GM18507 (cell line): ENCODE measurements around the gene GORASP1.
A peak's percentile ranks its signal among the peaks of the same experiment; 100 is the strongest.

ENCODE experiments used
- DNase-seq: peaks from one replicate; pipeline ENCODE4 v3.0.0; 2011; ENCODE audit warnings: low read depth; ENCODE audit not compliant: insufficient read length; ENCODE audit errors: extremely low spot score
- FAIRE-seq: peaks from 2 replicates; lab custom pipeline; 2011; peaks lifted over from hg19 to GRCh38; lab: Jason Lieb, UNC

GORASP1 gene

GRCh38 chr3:39127269-39127907 lies 20.0 kb upstream of the GORASP1 start:
- DNase-seq = no peak
- FAIRE-seq = no peak

DNA sequence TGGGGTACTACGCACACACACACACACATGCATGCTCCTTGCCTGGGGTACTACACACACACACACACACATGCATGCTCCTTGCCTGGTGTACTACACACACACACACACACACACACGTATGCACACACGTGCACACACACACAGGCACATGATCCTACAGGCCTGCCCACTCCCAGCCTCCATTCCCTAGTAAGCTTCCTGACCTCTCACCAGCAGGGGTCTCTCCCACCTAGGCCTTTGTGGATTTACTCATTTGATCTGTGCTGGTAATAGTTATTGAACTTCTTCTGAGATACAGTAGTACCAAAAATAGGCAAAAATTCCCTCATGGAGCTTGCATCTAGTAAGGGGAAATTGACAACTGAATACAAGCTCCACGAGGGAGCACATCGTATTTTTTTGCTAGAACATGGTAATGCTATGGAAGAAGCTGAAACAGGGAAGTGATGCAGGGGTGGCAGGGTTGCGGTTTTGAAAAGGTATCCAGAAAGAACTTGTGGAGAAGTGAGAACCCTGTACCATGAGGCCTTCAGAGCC lies 19.2 kb upstream of the GORASP1 start:
- DNase-seq (no peak), FAIRE-seq (peak; percentile 29)

GRCh38 chr3:39125841-39126500 lies 18.5 kb upstream of the GORASP1 start:
- no peak for FAIRE-seq
- DNase-seq = no peak

DNA sequence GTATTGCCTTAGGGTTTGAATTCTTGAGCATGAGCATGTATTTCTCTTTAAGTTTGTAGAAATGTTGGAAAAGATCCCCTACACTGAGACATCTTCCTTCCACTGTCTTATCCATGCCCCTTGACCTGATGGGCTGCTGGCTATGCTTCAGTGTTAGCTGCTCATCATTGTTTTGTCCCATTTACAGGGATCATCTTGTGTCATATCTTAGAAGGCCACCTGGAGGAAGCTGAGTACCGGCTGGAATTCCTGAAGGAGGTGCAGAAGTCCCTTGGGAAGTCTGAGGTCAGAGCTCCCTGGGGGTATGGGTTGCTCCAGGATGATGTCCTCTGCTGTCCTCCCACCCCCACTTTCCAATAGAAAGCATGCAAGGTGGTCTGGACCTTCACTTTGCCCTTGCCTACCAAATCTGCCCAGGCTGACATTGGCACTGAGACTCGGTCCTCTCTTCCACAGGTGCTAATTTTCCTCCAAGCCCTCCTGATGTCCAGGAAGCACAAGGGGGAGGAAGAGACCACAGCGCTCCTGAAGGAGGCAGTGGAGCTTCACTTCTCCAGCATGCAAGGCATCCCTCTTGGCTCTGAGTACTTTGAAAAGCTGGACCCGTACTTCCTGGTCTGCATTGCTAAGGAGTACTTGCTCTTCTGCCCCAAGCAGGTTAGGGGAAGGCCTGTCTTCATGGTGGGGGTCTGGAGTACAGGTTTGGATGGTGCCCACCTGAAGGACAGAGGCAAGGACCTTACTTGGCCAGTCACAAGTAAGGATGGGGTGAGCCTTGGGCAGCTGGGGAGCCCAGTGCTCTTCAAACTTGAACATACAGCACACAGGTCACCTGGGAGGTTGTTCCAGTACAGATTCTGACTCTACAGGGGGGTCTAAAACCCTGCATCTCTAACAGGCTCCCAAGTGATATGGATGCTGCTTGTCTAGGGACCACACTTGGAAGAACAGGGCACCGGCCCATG lies 17.7 kb upstream of the GORASP1 start:
- FAIRE-seq = no peak
- DNase-seq = no peak

GRCh38 chr3:39122813-39123212 lies 15.4 kb upstream of the GORASP1 start:
- DNase-seq (no peak), FAIRE-seq (peak; percentile 53)

- no peak for FAIRE-seq
- no peak for DNase-seq
Measured at GRCh38 chr3:39121621-39122020, 14.2 kb upstream of the GORASP1 start.

DNA sequence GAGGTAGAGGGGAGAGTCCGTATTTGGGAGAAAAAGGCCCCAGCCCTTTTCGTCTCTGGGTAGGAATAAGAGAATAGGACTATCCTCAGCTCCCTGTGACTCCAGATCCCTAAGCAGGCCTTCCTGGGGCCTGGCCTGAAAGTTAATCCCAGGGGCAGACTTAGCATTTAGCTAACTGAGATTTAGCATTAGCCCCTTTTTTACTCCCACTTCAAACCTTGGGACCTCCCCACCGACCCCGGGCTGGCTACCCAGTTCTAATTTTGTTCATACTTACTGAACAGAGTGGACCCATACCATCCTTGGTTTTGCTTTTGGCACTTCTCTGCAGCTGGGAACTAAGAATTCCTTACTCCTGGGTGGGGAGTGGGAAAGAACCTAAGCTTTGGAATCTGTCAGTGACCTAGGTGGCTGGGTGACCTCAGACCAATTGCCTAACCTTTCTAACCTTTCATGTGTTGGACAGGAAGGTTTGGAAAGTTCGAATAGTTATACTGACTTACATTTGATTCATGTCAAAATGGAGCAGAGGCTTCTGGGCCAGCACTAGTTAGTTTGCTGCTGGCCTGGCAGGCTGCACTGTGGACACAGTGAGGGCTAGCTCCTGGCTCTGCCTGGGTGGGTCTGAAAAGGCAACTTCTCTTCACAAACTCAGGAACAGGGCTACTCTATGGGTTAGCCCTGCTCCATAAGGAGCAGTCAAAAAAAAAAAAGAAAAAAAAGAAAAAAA lies 11.7 kb upstream of the GORASP1 start:
- FAIRE-seq (no peak), DNase-seq (no peak)

GRCh38 chr3:39118079-39118478 lies 10.7 kb upstream of the GORASP1 start:
- FAIRE-seq (peak; percentile 15), DNase-seq (no peak)

DNA sequence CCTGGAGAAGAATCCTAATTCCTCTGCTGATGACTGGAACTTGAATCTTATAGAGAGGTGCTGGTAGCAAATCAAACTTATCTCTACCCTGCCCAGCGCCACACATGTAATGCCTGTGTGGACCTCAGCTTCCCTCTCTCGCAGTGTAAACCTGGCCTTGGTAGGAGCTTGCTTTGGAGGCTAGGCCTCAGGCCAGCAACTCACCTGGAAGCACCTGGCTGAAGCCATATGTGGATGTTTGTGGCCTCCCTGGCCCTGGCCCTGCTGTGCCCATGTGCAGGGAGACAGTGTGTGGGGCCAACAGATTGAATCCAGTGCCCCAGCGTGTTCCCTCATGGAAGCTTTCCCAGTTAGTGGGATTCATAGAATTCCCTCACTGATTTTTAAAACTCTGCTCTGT lies 8.4 kb upstream of the GORASP1 start:
- DNase-seq (no peak), FAIRE-seq (no peak)

GRCh38 chr3:39114456-39114855 lies 7.0 kb upstream of the GORASP1 start:
- DNase-seq (no peak), FAIRE-seq (no peak)

DNA sequence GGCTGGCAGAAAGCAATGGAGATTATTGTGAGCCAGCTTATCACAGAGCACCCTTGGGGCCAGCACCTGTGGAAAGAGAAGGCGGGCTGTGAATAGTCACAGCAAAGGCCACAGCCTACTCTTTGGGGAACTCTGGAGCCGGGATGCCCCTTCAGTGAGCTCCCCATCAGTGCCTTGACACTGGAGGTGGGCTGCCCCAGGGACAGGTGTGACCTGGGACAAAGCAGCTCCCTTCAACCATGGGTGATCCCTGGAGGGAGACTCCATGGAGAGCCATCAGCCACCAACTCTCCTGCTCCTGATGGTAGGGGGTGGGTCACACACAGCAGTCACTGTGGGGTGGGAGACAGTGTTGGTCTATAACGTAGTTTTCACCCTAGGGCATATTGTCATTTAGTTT lies 5.9 kb upstream of the GORASP1 start:
- FAIRE-seq (no peak), DNase-seq (no peak)

- FAIRE-seq (no peak), DNase-seq (no peak)
Measured at GRCh38 chr3:39112535-39112934, 5.1 kb upstream of the GORASP1 start.

DNA sequence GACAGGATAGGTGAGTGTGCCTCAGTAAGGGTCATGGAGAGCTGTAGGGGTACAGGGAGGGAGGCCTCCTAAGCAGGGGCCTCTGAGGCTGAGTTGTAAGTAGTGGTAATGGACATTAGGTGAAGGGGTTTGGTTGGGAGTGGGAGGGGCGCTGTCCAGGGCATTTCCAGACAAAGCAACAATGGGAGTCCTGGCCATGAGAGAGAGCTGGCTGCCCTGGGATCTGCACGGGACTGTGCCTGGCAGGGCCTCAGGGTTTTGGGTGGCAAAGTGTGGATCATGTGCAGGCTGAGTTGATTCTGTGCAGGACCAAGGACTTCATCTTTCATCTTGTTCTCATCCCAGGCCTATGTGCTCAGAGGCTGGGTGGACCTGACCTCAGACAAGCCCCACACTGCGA lies 4.7 kb upstream of the GORASP1 start:
- FAIRE-seq = no peak
- no peak for DNase-seq

- DNase-seq = no peak
- FAIRE-seq = no peak
Measured at GRCh38 chr3:39110041-39110639, 2.7 kb upstream of the GORASP1 start.

DNA sequence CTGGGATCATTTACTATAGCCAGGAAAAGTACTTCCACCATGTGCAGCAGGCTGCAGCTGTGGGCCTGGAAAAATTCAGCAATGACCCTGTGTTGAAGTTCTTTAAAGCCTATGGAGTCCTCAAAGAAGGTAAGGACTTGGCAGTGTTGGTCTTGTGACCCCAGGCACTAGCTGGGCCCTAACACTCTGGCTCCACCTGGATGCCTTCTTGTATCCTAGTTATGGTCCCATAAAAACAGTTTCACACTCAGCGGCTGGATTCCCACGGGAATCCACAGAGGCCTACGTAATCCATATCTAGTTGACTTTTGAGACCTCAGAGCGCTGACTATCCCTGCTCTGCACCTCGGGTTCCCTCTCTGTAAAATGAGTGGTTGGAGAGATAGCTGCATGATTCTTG lies 1.7 kb upstream of the GORASP1 start:
- no peak for FAIRE-seq
- DNase-seq = no peak

GRCh38 chr3:39108200-39108710 lies 828 bp upstream of the GORASP1 start:
- peak; percentile 95 for FAIRE-seq
- DNase-seq = peak; percentile 42

DNA sequence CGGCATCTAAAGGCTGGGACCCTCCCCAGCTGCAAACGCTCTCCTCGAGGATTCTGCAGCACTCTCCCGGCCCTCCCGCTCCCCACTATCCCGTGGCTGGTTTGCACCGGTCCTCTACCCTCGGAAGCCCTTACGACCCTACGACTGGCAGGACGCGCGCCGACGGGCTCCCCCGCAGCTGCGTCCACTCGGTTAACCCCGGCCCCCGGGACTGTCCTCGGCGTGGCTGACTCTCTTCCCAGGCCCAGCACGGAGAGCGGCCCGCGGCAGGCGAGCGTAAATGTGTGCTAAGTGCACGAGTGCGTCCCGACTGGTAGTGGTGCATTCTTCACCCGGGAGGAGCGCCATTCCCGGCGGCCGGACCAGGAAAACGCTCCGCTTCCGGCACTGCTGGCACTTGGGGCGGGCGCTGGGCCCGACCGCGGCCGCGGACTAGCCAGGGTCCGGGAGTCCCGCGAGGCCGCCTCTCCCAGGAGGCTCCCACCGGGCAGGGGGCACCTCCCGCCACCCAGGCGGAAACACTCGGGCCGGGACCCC lies 508 bp downstream of the GORASP1 start:
- FAIRE-seq = no peak
- DNase-seq = peak; percentile 26

DNA sequence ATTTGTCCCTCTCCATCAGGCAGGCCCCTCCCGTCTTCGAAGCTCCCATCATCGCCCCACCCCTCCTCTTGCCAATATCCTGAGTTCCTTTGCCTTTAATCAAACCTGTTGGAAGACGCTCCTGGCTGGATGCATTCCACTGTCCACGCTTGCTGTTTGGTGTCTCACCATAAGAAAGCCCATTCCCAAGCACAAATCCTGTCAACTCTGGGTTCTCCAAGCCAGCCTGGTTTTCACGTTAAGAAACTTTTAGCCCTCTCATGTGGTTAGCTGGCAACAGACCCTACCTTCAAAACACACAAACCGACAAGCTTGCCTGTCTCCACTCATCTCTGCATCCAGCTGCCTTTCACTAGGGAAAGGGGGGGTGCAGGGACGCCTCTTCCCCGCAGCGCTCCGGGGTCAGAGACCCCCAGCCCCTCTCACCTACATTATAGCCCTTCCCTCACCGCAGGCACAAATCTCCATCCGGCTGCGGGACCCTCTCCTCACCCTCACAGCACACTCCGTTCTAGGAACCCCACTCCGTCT lies 1.1 kb downstream of the GORASP1 start:
- FAIRE-seq (no peak), DNase-seq (no peak)
